HepG2 (cell line): Measurements from ENCODE around the gene SH3BP2. TPM values are rescaled to one million over a fixed set of nuclear protein-coding genes. Genes with fewer than 3 reads are reported as not detected.

Experiments
- GFI1 ChIP-seq: sonication (generic); formaldehyde crosslinking; IDR thresholded peaks from 2 replicates; pipeline ENCODE4 v1.5.0; 2020; ENCODE audit warnings: missing genetic modification reagents, mild to moderate bottlenecking, borderline replicate concordance
- HIC2 ChIP-seq: sonication (generic); formaldehyde crosslinking; IDR thresholded peaks from 2 replicates; pipeline ENCODE4 v1.9.0; 2022; ENCODE audit warnings: low read depth, missing genetic modification reagents
- ZNF562 ChIP-seq: sonication (generic); formaldehyde crosslinking; IDR thresholded peaks from 2 replicates; pipeline ENCODE4 v1.8.0; 2022; ENCODE audit warnings: missing genetic modification reagents, borderline replicate concordance
- polyA plus RNA-seq, 8 experiments: library from polyadenylated mRNA; depleted of rRNA in 3 of 8; stranded (reverse) in 7 of 8; unstranded in 1 of 8; fragments of >200 nt; fragmentation: Illumina TruSeq in 4 of 8; extraction: Trizol in 4 of 8; gene quantifications; 2 replicates each; pipeline versions ENCODE4 v1.2.1 to v1.2.3, GENCODE V29; 2011 to 2016; ENCODE audit warnings: low read depth in 4 of 8, missing spikeins in 1 of 8, mixed read lengths in 1 of 8; ENCODE audit not compliant: insufficient read depth in 1 of 8
- total RNA-seq, 5 experiments: library from RNA; depleted of rRNA; stranded (reverse); fragments of >200 nt; fragmentation: Illumina TruSeq; extraction: Trizol; gene quantifications; 2 replicates each; pipeline ENCODE4 v1.2.3, GENCODE V29; 2016; ENCODE audit warnings: low read depth in 1 of 5
- TF ChIP-seq, protein P1 (sequence below): sonication (generic); formaldehyde crosslinking; IDR thresholded peaks from 2 replicates; pipeline ENCODE4 v1.5.1; 2020; ENCODE audit warnings: mild to moderate bottlenecking, missing genetic modification reagents, borderline replicate concordance
- TF ChIP-seq, protein P2 (sequence below): sonication (generic); formaldehyde crosslinking; IDR thresholded peaks from 2 replicates; pipeline ENCODE4 v1.4.0; 2020; ENCODE audit warnings: missing genetic modification reagents

SH3BP2 gene
- total and polyA plus RNA-seq, 2 of the 13 experiments (the other 11 are each of a cell fraction or from before 2014, with no cell fraction given): 16.9 to 34.5 TPM

DNA sequence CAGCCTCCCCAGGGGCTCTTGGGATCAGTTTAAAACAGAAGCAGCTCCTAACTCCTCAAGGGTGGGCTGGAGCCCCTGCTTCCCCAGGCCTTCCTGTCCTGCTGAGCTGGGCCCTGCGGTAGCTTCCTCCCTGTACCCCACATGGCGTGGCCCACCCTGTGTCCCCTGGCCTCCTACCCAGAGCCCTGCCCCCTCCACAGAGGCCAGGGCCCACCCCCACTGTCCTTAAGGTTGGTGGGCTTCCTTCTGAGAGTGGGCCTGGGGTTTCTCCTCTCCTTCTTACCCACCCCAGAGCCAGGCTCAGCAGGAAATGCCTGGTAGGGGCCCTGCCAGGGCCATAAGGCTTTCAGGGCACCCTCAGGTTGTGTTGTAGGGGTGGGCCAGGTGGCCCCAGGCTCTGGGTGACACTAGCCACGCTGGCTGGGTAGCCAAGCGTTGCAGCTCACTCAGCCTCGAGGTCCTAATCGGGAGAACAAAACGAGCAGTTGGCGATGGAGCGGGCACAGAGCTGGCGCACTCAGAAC is 11.6 kb downstream of the SH3BP2 start (continued):
- TF ChIP-seq, protein P1, sequence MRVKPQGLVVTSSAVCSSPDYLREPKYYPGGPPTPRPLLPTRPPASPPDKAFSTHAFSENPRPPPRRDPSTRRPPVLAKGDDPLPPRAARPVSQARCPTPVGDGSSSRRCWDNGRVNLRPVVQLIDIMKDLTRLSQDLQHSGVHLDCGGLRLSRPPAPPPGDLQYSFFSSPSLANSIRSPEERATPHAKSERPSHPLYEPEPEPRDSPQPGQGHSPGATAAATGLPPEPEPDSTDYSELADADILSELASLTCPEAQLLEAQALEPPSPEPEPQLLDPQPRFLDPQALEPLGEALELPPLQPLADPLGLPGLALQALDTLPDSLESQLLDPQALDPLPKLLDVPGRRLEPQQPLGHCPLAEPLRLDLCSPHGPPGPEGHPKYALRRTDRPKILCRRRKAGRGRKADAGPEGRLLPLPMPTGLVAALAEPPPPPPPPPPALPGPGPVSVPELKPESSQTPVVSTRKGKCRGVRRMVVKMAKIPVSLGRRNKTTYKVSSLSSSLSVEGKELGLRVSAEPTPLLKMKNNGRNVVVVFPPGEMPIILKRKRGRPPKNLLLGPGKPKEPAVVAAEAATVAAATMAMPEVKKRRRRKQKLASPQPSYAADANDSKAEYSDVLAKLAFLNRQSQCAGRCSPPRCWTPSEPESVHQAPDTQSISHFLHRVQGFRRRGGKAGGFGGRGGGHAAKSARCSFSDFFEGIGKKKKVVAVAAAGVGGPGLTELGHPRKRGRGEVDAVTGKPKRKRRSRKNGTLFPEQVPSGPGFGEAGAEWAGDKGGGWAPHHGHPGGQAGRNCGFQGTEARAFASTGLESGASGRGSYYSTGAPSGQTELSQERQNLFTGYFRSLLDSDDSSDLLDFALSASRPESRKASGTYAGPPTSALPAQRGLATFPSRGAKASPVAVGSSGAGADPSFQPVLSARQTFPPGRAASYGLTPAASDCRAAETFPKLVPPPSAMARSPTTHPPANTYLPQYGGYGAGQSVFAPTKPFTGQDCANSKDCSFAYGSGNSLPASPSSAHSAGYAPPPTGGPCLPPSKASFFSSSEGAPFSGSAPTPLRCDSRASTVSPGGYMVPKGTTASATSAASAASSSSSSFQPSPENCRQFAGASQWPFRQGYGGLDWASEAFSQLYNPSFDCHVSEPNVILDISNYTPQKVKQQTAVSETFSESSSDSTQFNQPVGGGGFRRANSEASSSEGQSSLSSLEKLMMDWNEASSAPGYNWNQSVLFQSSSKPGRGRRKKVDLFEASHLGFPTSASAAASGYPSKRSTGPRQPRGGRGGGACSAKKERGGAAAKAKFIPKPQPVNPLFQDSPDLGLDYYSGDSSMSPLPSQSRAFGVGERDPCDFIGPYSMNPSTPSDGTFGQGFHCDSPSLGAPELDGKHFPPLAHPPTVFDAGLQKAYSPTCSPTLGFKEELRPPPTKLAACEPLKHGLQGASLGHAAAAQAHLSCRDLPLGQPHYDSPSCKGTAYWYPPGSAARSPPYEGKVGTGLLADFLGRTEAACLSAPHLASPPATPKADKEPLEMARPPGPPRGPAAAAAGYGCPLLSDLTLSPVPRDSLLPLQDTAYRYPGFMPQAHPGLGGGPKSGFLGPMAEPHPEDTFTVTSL: no peak
- TF ChIP-seq GFI1 (CRISPR knock-in tag) (no peak), ZNF562 (CRISPR knock-in tag) (no peak), HIC2 (CRISPR knock-in tag) (no peak)
- TF ChIP-seq, protein P2, sequence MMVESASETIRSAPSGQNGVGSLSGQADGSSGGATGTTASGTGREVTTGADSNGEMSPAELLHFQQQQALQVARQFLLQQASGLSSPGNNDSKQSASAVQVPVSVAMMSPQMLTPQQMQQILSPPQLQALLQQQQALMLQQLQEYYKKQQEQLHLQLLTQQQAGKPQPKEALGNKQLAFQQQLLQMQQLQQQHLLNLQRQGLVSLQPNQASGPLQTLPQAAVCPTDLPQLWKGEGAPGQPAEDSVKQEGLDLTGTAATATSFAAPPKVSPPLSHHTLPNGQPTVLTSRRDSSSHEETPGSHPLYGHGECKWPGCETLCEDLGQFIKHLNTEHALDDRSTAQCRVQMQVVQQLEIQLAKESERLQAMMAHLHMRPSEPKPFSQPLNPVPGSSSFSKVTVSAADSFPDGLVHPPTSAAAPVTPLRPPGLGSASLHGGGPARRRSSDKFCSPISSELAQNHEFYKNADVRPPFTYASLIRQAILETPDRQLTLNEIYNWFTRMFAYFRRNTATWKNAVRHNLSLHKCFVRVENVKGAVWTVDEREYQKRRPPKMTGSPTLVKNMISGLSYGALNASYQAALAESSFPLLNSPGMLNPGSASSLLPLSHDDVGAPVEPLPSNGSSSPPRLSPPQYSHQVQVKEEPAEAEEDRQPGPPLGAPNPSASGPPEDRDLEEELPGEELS (CRISPR knock-in tag): no peak
